C4-2B (cell line): Measurements from ENCODE around the gene NECTIN3.

ENCODE experiments used
- H3K27ac ChIP-seq: fragments of 450-650 bp; 2 replicates; pipeline ENCODE4 v1.5.1; 2017
- ZFX ChIP-seq: fragments of 450-650 bp; IDR thresholded peaks from 2 replicates; pipeline ENCODE4 v1.6.1; 2017
- TF ChIP-seq, protein P1 (sequence below): fragments of 450-650 bp; conservative IDR thresholded peaks from 2 replicates; pipeline ENCODE4 v1.5.1; 2017; ENCODE audit warnings: mild to moderate bottlenecking

The NECTIN3 gene

DNA sequence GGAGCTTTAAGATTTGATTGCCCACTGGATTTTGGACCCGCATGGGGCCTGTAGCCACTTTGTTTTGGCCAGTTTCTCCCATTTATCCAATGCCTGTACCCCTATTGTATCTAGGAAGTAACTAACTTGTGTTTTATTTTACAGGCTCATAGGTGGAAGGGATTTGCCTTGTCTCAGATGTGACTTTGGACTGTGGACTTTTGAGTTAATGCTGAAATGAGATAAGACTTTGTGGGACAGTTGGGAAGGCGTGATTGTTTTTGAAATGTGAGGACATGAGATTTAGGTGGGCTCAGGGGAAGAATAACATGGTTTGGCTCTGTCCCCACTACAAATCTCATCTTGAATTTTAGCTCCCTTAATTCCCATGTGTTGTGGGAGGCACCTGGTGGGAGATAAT is 30.7 kb upstream of the NECTIN3 start:
- TF ChIP-seq, protein P1, sequence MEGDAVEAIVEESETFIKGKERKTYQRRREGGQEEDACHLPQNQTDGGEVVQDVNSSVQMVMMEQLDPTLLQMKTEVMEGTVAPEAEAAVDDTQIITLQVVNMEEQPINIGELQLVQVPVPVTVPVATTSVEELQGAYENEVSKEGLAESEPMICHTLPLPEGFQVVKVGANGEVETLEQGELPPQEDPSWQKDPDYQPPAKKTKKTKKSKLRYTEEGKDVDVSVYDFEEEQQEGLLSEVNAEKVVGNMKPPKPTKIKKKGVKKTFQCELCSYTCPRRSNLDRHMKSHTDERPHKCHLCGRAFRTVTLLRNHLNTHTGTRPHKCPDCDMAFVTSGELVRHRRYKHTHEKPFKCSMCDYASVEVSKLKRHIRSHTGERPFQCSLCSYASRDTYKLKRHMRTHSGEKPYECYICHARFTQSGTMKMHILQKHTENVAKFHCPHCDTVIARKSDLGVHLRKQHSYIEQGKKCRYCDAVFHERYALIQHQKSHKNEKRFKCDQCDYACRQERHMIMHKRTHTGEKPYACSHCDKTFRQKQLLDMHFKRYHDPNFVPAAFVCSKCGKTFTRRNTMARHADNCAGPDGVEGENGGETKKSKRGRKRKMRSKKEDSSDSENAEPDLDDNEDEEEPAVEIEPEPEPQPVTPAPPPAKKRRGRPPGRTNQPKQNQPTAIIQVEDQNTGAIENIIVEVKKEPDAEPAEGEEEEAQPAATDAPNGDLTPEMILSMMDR = no peak
- no peak for TF ChIP-seq ZFX
- no peak overlapping the region for H3K27ac ChIP-seq

- TF ChIP-seq, protein P1 = no peak
- TF ChIP-seq ZFX = no peak
Measured at GRCh38 chr3:111045564-111045963, 26.1 kb upstream of the NECTIN3 start.

GRCh38 chr3:111047042-111047441 is 24.6 kb upstream of the NECTIN3 start:
- H3K27ac ChIP-seq = no peak overlapping the region
- no peak for TF ChIP-seq ZFX
- TF ChIP-seq, protein P1 = no peak

More at GRCh38 chr3:111045564-111045963, 26.1 kb upstream of the NECTIN3 start:
- H3K27ac ChIP-seq = no peak overlapping the region

GRCh38 chr3:111047812-111048435 is 23.7 kb upstream of the NECTIN3 start:
- TF ChIP-seq ZFX = no peak
- TF ChIP-seq, protein P1 = no peak
- no peak overlapping the region for H3K27ac ChIP-seq

- no peak overlapping the region for H3K27ac ChIP-seq
- TF ChIP-seq, protein P1 = no peak
- TF ChIP-seq ZFX = no peak
Measured at GRCh38 chr3:111051354-111051753, 20.3 kb upstream of the NECTIN3 start.

GRCh38 chr3:111068574-111068973 is 3.0 kb upstream of the NECTIN3 start:
- no peak for TF ChIP-seq ZFX
- TF ChIP-seq, protein P1 = no peak
- no peak overlapping the region for H3K27ac ChIP-seq

DNA sequence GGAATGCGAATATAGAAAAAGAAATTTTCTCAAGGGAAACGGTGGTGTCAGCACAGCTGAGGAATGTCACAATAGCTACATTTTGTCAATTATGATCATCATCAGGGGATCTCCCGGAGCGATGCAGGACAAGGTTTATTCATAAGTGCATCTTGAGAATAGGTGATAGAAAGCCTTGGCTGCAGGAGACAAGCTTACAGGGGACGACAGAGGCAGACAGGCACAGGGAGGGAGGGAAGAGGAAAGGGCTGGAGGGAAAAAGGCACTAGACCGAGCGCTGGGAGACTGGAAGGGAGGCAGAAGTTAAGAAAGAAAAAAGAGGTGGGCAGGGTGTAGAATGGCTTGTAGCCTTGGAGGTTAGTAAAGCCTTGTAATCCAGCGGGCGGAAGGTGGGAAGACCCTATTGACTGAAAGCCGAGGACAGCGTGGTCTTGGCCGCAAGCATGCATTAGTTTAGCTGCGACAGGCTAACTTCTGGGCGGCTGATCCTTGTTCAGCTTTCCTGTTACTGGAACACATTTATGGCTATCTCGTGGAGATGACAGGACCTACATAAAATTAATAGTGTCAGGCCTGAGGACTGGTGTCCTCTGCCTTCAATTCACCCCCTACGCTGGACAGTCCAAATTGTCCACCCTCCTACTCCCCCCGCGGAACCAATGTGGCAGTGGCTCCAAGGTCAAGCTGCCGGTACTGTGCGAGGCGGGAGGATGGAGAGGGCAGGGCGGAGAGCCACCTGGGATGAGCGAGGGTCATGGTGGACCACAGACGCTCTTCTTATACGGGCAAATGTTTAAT is 1.4 kb upstream of the NECTIN3 start:
- peak overlapping the region; percentile 58 for H3K27ac ChIP-seq
- TF ChIP-seq, protein P1 = no peak
- TF ChIP-seq ZFX = no peak
